Testis (tissue), 2 donors: ENCODE results near the gene FHIT.

Experiments used
- POLR2A ChIP-seq: fragments of 450-650 bp; IDR thresholded peaks from one replicate; pipeline ENCODE4 v1.6.1; 2017; ENCODE audit warnings: antibody characterized with exemption, mild to moderate bottlenecking, moderate library complexity
- TF ChIP-seq, protein P1 (sequence below), 3 experiments: fragments of 450-650 bp in 2 of 3; fragments of 200-600 bp in 1 of 3; sonication (generic) in 1 of 3; IDR thresholded peaks; one replicate each; pipeline ENCODE4 v1.5.1; 2016 to 2019; ENCODE audit warnings: antibody characterized with exemption in 3 of 3, mild to moderate bottlenecking in 2 of 3, moderate library complexity in 1 of 3

DNA sequence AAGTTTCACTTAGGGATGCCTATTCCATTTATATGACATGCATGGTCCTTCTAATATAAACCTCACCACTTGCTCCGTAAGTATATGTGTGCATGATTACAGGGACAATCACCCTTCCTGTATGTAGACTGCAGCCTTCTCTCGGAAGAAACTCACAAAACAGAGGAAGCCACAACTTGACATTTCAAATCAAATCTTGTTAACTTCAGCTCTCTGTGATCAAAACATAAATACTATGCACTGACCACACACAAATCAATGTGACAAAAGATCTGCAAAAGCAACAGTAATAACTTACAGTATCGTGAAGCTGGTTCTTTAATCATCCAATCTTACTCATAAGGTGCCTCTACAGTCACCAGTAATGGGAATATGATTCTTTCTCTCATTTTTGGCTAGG is 50.2 kb downstream of the FHIT start:
- TF ChIP-seq, protein P1, sequence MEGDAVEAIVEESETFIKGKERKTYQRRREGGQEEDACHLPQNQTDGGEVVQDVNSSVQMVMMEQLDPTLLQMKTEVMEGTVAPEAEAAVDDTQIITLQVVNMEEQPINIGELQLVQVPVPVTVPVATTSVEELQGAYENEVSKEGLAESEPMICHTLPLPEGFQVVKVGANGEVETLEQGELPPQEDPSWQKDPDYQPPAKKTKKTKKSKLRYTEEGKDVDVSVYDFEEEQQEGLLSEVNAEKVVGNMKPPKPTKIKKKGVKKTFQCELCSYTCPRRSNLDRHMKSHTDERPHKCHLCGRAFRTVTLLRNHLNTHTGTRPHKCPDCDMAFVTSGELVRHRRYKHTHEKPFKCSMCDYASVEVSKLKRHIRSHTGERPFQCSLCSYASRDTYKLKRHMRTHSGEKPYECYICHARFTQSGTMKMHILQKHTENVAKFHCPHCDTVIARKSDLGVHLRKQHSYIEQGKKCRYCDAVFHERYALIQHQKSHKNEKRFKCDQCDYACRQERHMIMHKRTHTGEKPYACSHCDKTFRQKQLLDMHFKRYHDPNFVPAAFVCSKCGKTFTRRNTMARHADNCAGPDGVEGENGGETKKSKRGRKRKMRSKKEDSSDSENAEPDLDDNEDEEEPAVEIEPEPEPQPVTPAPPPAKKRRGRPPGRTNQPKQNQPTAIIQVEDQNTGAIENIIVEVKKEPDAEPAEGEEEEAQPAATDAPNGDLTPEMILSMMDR (IDR thresholded peaks at IDR 0.05), result no peak
- no peak for TF ChIP-seq POLR2A
